ENCODE measurements around the gene ADAMTS13.

- TF ChIP-seq CTCF (IDR thresholded peaks at IDR 0.05) (no peak), EP300 (IDR thresholded peaks at IDR 0.05) (no peak)
These were observed 15.8 kb downstream of the ADAMTS13 start for GRCh38 chr9:133437753-133438531.

Measured in gastroesophageal sphincter (tissue), 3 donors.